GM19328 (cell line): ENCODE measurements around the gene PWWP2B.
"Not testable (repeated sequence)": the region's sequence is repeated elsewhere in the genome, so short reads cannot be mapped to it uniquely, and the experiment has no call there.

ENCODE experiments used
- ATAC-seq: cut with Tn5 transposase; IDR thresholded peaks from one replicate; pipeline ENCODE4 v1.9.1; 2021; ENCODE audit warnings: mild to moderate bottlenecking, moderate library complexity; ENCODE audit not compliant: unreplicated experiment

PWWP2B gene

GRCh38 chr10:132430231-132430743 lies 33.3 kb downstream of the PWWP2B start:
- no peak for ATAC-seq

GRCh38 chr10:132430861-132431271 lies 33.9 kb downstream of the PWWP2B start:
- no peak for ATAC-seq

DNA sequence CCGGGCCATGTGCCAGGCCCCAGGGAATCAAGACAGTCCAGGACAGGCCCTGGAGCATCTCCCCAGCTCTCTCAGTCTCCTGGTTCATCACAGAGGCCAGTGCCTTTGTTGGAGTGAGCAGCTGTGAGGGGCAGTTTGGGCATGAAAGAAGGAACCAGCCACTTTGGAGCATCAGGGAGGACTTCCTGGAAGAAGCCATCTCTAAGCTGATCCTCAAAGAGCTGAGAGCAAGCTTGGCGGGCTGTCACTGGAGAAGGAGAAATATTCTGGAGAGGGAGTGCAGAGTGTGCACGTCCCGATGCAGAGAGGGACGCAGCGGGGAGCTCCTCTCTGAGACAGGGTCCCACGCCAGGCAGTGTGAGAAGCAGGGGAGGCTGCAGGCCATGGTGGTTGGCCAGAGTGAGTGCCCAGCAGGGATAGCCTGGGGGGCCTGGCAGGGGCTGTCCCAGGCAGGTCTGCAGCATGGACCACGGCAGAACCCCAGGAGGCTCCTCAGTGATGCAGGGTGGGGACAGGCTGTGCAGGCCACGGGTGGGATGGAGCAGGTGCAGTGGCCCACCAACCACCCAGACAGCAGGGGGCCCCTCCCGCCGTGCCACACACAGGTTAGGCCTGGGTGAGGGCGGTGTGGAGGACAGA lies 34.7 kb downstream of the PWWP2B start:
- ATAC-seq: no peak

DNA sequence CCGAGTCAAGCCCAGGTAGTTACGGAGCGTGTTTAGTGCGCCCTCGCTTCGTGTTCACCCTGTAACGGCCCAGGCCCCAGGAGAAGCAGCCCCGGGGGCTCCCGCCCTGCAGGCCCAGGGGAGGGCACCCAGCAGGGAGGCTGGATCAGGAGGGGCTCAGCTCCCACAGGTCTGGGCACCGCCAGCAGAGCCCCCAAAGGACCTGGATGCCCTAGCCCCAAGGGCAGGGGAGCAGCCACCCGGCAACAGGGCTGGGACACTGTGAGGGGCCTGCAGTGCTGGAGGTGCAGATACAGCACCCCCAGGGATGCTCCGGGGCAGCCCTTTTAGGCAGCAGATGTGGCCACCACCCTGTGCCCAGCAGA lies 35.2 kb downstream of the PWWP2B start:
- no peak for ATAC-seq

DNA sequence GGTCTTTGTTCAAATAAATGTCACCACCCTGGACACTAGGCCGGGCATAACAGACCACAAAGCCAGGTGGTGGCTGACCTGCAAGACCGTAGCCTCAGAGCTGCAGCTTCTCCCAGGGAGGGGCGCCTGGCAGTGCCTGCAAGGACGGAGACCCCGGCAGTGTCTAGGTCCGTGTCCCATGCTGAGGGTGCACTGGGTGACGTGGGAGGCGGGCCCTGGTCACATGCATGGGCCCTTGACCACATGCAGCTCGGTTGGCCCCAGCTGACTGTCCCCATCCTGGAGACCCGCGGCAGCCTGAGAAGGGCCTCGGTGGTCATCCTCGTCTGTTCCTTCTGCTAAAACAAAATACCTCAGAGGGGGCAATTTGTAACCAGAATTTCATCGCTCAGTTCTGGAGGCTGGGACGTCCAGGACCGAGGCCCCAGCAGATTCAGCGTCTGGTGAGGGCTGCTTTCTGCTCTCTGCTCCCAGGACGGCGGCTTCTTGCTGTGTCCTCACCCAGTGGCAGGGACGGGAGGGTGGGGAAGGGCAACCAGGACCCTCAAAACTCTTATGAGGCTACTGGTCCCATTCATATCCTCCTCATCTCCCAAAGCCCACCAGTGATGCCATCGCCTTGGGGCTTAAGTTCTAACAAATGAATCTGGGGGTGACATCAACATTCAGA lies 36.8 kb downstream of the PWWP2B start:
- ATAC-seq: no peak

- no peak for ATAC-seq
These were observed 37.5 kb downstream of the PWWP2B start for GRCh38 chr10:132434405-132435005.

DNA sequence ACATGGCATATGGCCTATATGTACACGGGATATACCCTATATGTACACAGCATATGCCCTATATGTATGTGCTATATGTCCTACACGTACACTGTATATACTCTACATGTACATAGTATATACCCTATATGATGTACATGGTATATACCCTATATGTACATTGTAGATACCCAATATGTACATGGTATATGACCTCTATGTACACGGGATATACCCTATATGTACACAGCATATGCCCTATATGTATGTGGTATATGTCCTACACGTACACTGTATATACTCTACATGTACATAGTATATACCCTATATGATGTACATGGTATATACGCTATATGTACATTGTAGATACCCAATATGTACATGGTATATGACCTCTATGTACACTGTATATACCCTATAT lies 38.3 kb downstream of the PWWP2B start:
- not testable (repeated sequence) for ATAC-seq

- ATAC-seq: not testable (repeated sequence)
These were observed 39.1 kb downstream of the PWWP2B start for GRCh38 chr10:132436096-132436495.

DNA sequence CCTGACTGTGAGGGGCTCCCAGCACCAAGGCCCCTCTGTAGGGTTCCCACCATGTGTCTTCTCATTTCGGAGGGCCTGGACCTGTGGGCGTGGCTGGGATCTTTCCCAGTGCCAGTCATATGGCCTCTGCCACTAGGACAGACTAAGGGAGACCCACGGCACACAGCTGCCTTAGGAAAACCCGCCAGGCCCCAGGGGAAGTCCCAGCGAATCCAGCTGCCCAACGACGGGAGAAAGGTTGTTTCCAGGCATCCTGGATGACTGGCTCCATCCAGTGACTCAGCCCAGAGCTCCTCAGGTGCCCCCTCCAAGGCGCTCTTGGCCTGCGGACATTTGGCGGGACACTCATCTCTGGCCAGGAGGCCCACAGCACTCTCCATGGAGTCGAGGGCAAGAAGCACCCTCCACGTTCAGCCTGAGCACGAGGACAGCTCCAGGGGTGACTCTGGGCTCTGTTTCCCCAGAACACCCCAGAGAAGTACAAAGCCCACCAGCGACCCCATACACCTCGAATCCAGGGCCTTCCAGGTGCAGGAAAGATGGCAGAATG lies 39.9 kb downstream of the PWWP2B start:
- no peak for ATAC-seq

- ATAC-seq: no peak
These were observed 40.5 kb downstream of the PWWP2B start for GRCh38 chr10:132437541-132437950.

DNA sequence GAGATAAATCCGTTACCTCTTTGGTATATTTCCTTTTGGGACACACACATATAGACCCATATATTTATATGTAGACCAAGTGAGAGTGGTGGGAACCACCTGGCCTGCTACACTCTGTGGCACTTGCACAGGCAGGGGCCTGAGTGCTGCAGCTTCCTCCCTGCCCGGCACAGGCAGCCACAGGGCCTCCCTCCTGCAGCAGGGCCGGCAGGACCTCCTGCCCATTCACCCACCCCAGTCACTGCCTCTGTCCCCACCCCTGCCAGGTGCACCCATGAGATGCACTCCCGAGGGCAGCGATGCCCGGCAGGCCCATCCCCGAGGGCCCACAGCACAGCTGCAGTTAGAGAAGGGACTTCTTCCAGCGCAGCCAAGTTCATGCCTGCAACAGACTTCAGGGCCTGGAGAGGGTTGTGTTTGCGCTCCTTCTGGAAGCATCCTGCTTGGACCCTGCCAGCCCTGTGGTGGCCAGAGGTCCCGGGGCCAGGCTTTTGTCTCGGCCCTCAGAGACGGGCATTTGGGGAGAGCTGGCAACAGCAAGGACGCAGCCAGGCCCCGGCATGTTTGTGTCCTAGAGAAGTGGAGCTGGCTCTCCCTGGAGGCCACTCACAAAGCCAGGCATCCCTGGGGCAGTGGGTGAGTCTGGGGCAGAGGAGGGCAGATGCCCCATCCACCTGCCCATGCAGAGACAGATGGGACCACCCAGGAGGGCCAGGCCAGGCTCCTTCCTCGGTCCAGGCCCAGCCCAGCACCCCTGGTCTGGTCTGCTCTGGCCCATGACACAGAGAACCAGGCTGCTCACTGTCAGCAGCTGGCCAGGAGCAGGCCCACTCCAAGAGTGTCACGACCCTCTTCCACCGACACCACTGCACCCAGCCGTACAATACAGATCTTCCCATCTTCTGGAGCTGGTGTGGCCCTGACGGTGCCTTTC lies 41.4 kb downstream of the PWWP2B start:
- ATAC-seq: no peak

DNA sequence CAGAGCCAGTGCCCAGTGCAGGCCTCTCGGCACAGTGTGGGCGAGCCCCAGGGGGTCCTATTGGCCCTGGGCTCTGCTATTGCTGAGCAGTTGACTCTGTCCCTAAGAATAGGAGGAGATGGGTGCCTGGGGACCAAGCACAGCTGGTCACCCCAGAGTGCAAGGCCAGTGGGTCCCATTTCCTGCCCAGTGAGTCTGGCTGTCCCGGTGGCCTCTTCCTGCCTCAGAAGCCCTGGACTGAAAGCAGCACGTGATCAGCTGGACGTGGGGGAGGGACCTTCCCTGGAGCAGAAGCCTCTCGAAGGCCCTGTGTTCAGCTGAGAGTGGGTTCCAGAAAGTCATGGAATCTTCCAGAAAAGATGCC lies 42.0 kb downstream of the PWWP2B start:
- ATAC-seq: no peak

- ATAC-seq: no peak
These were observed 42.6 kb downstream of the PWWP2B start for GRCh38 chr10:132439424-132440163.

- ATAC-seq: no peak
These were observed 44.0 kb downstream of the PWWP2B start for GRCh38 chr10:132440791-132441565.

DNA sequence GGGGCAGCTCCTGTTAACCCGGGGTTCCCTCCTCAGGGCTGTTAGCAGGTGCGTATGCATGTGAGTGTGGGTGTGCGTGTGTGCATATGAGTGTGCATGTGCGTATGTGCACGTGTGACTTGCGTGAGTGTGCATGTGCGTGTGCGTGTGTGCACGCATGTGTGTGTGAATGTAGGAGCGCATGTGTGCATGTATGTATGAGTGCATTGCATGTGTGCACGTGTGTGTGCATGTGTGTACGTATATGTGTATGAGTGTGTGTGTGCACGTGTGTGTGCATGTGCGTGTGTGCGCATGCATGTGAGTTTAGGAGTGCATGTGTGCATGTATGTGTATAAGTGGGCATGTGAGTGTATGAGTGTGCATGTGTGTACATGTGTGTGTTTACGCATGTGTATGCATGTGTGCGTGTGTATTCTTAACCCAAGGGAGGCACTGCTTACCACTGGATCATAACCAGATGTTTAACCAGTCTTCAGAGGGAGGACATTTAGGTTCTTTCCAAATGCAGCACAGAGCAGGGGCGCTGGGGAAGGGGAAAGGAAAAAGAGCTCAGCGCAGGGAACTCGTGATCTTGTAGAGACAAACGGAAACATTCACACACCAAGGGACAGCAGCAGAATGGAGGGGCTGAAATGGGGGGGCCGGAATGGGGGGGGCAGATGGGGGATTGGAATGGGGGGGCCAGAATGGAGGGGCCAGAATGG lies 45.0 kb downstream of the PWWP2B start:
- ATAC-seq: no peak

DNA sequence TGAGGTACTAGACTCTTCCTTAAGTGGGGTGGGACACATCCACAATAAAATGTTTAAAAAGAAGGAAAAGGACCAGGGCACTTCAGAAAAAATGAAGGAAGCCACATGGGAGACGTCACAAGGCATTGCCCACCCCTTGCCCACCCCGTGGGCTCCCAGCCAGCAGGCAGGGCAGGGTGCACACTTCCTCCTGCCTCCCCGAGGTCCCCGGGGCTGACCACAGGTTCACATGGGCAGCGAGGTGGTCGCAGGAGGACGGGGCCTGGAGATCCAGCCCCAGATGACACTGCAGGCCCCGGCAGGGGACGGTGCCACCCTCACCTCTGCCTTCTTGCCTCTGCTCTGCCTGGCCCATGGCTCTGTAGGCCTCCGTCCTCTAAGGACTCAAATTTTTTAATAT lies 45.6 kb downstream of the PWWP2B start:
- no peak for ATAC-seq

DNA sequence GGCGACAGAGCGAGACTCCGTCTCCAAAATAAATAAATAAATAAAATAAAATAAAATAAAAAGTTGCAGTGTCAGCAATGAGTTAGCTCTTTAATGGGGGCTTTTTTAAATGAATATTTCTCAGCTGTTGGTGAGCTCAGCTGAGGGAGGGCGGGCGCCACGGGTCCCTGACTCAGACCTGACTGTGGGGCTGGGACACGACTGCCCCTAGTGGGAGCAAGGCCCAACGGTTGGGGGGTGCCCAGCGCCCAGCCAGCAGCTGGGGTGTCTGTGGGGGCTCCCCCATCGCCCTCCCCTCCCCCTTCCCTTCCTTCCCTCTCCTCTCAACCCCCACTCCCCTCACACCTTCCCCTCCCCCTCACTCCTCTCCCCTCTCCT lies 46.6 kb downstream of the PWWP2B start:
- ATAC-seq: no peak

GRCh38 chr10:132443983-132444876 lies 47.2 kb downstream of the PWWP2B start:
- no peak for ATAC-seq
